Measurements from ENCODE around the gene ABLIM1. TPM values are rescaled to one million over a fixed set of nuclear protein-coding genes. Genes with fewer than 3 reads are reported as not detected.

The ABLIM1 gene
- total and polyA plus RNA-seq, 8 donors = 13.3 to 44.5 (median 33.3) TPM

GRCh38 chr10:114655671-114656070 is 2.4 kb downstream of the ABLIM1 start:
- intact Hi-C loops (cut with DNase I) = no loop called here
- Histone ChIP-seq H3K4me3 (no peak overlapping the region), H3K27me3 (no peaks in the 10 kb centered on the region), H3K27ac (no peak overlapping the region), H3K9me3 (no peaks in the 10 kb centered on the region), H3K36me3 (no peaks in the 10 kb centered on the region), H3K4me1 (peaks cover 0 to 2% (median 0%) of the 10 kb centered on the region in 3 donors)
- DNase-seq = no peak
- 97 to 98% methylated on average over 7 of the region's 7 CpGs for WGBS, 2 donors
- TF ChIP-seq CTCF (IDR thresholded peaks at IDR 0.05) = no peak
- no peak for FAIRE-seq
- ATAC-seq = no peak

- intact Hi-C loops (cut with DNase I) = no loop called here
- H3K27ac ChIP-seq = no peak overlapping the region
- ATAC-seq (peak in 1 of 4 donors; percentile 26), DNase-seq (no peak), FAIRE-seq (no peak)
- peaks cover 0 to 2% (median 0%) of the 10 kb centered on the region in 3 donors for H3K4me1 ChIP-seq
- H3K36me3 ChIP-seq = no peaks in the 10 kb centered on the region
- H3K9me3 ChIP-seq = no peaks in the 10 kb centered on the region
- no peak overlapping the region for H3K4me3 ChIP-seq
- H3K27me3 ChIP-seq = no peaks in the 10 kb centered on the region
- WGBS, 2 donors = 77 to 83% methylated on average over 3 of the region's 3 CpGs
- TF ChIP-seq CTCF (IDR thresholded peaks at IDR 0.05) = no peak
These were observed 3.1 kb downstream of the ABLIM1 start for GRCh38 chr10:114654822-114655575.

- H3K27me3 ChIP-seq = no peaks in the 10 kb centered on the region
- H3K36me3 ChIP-seq = no peaks in the 10 kb centered on the region
- no peak for TF ChIP-seq CTCF (IDR thresholded peaks at IDR 0.05)
- no peaks in the 10 kb centered on the region for H3K9me3 ChIP-seq
- intact Hi-C loops (cut with DNase I) = no loop called here
- WGBS, 2 donors = 76 to 78% methylated on average over 4 of the region's 4 CpGs
- H3K4me3 ChIP-seq = no peak overlapping the region
- no peak for DNase-seq
- H3K4me1 ChIP-seq = peaks cover 0 to 2% (median 0%) of the 10 kb centered on the region in 3 donors
- no peak for FAIRE-seq
- no peak for ATAC-seq
- H3K27ac ChIP-seq = no peak overlapping the region
These were observed 4.1 kb downstream of the ABLIM1 start for GRCh38 chr10:114653926-114654325.

- no peaks in the 10 kb centered on the region for H3K36me3 ChIP-seq
- ATAC-seq (peak in 3 of 4 donors; percentile 13 to 44 (median 17)), DNase-seq (no peak), FAIRE-seq (no peak)
- H3K4me3 ChIP-seq = no peak overlapping the region
- peak overlapping the region in 2 of 4 donors; percentile 10 to 14 for H3K27ac ChIP-seq
- 71 to 74% methylated on average over 10 of the region's 10 CpGs for WGBS, 2 donors
- peaks cover 0 to 5% (median 2%) of the 10 kb centered on the region in 3 donors for H3K4me1 ChIP-seq
- H3K9me3 ChIP-seq = no peaks in the 10 kb centered on the region
- intact Hi-C loops (cut with DNase I) = no loop called here
- no peaks in the 10 kb centered on the region for H3K27me3 ChIP-seq
- no peak for TF ChIP-seq CTCF (IDR thresholded peaks at IDR 0.05)
These were observed 5.4 kb downstream of the ABLIM1 start for GRCh38 chr10:114652402-114653368.

Measured in pancreas (tissue), 10 donors.